ENCODE measurements around the gene SCD5.

The SCD5 gene

GRCh38 chr4:82728301-82728700 is 70.3 kb downstream of the SCD5 start:
- no peak for TF ChIP-seq EZH2 (optimal IDR thresholded peaks at IDR 0.05; ENCODE audit: low read depth, low read length)
- no peak for TF ChIP-seq EZH2phosphoT487 (IDR thresholded peaks at IDR 0.05; ENCODE audit: low read length)
- TF ChIP-seq CTCF (IDR thresholded peaks at IDR 0.05; ENCODE audit: low read length), result no peak
- Histone ChIP-seq H3K9ac (ENCODE audit: low read length) (no peak overlapping the region), H4K20me1 (ENCODE audit: insufficient read depth, low read length) (no peaks in the 10 kb centered on the region), H3K79me2 (ENCODE audit: low read length) (no peaks in the 10 kb centered on the region), H3K4me1 (ENCODE audit: low read length) (no peaks in the 10 kb centered on the region), H3F3A (ENCODE audit: insufficient read depth, low read length) (no peaks in the 10 kb centered on the region), H3K4me3 (ENCODE audit: low read length) (no peak overlapping the region), H3K27me3 (replicated peaks; ENCODE audit: insufficient read depth, low read length) (no peaks in the 10 kb centered on the region), H2AFZ (ENCODE audit: low read length) (no peak overlapping the region), H3K36me3 (replicated peaks; ENCODE audit: insufficient read depth, low read length) (no peaks in the 10 kb centered on the region), H3K9me2 (replicated peaks; ENCODE audit: insufficient read depth, low read length) (no peaks in the 10 kb centered on the region), H3K9me3 (replicated peaks; ENCODE audit: insufficient read depth, low read length) (no peaks in the 10 kb centered on the region), H3K4me2 (ENCODE audit: low read depth, low read length) (no peak overlapping the region), H3K27ac (ENCODE audit: low read length) (no peak overlapping the region)
- DNase-seq, result no peak

GRCh38 chr4:82726596-82726995 is 72.0 kb downstream of the SCD5 start:
- no peaks in the 10 kb centered on the region for H3K36me3 ChIP-seq (replicated peaks; ENCODE audit: insufficient read depth, low read length)
- H3K9ac ChIP-seq (ENCODE audit: low read length), result no peak overlapping the region

GRCh38 chr4:82721819-82722423 is 76.7 kb downstream of the SCD5 start:
- Histone ChIP-seq H3K9me3 (replicated peaks; ENCODE audit: insufficient read depth, low read length) (no peaks in the 10 kb centered on the region), H3K79me2 (ENCODE audit: low read length) (no peaks in the 10 kb centered on the region), H3K9ac (ENCODE audit: low read length) (no peak overlapping the region), H3K27ac (ENCODE audit: low read length) (no peak overlapping the region), H3K4me2 (ENCODE audit: low read depth, low read length) (no peak overlapping the region), H3K27me3 (replicated peaks; ENCODE audit: insufficient read depth, low read length) (no peaks in the 10 kb centered on the region), H3F3A (ENCODE audit: insufficient read depth, low read length) (no peaks in the 10 kb centered on the region), H3K9me2 (replicated peaks; ENCODE audit: insufficient read depth, low read length) (no peaks in the 10 kb centered on the region), H3K4me3 (ENCODE audit: low read length) (no peak overlapping the region), H3K4me1 (ENCODE audit: low read length) (no peaks in the 10 kb centered on the region), H2AFZ (ENCODE audit: low read length) (no peak overlapping the region), H4K20me1 (ENCODE audit: insufficient read depth, low read length) (no peaks in the 10 kb centered on the region), H3K36me3 (replicated peaks; ENCODE audit: insufficient read depth, low read length) (no peaks in the 10 kb centered on the region)
- DNase-seq, result peak; percentile 45
- TF ChIP-seq CTCF (IDR thresholded peaks at IDR 0.05; ENCODE audit: low read length), result peak; percentile 75
- TF ChIP-seq EZH2phosphoT487 (IDR thresholded peaks at IDR 0.05; ENCODE audit: low read length), result no peak

More at GRCh38 chr4:82726596-82726995, 72.0 kb downstream of the SCD5 start:
- Histone ChIP-seq H2AFZ (ENCODE audit: low read length) (no peak overlapping the region), H4K20me1 (ENCODE audit: insufficient read depth, low read length) (no peaks in the 10 kb centered on the region), H3K4me1 (ENCODE audit: low read length) (no peaks in the 10 kb centered on the region), H3K27me3 (replicated peaks; ENCODE audit: insufficient read depth, low read length) (no peaks in the 10 kb centered on the region), H3K9me3 (replicated peaks; ENCODE audit: insufficient read depth, low read length) (no peaks in the 10 kb centered on the region), H3K79me2 (ENCODE audit: low read length) (no peaks in the 10 kb centered on the region), H3K9me2 (replicated peaks; ENCODE audit: insufficient read depth, low read length) (no peaks in the 10 kb centered on the region), H3K27ac (ENCODE audit: low read length) (no peak overlapping the region), H3K4me2 (ENCODE audit: low read depth, low read length) (no peak overlapping the region), H3K4me3 (ENCODE audit: low read length) (no peak overlapping the region), H3F3A (ENCODE audit: insufficient read depth, low read length) (no peaks in the 10 kb centered on the region)
- DNase-seq, result no peak
- no peak for TF ChIP-seq EZH2phosphoT487 (IDR thresholded peaks at IDR 0.05; ENCODE audit: low read length)
- TF ChIP-seq EZH2 (optimal IDR thresholded peaks at IDR 0.05; ENCODE audit: low read depth, low read length), result no peak
- TF ChIP-seq CTCF (IDR thresholded peaks at IDR 0.05; ENCODE audit: low read length), result no peak
